Amniotic stem cell (primary cell): ENCODE measurements around the gene GP1BB.

Experiments used
- DNase-seq: peaks from one replicate; lab custom pipeline; 2025; lab: John Stamatoyannopoulos, UW

The GP1BB gene

DNA sequence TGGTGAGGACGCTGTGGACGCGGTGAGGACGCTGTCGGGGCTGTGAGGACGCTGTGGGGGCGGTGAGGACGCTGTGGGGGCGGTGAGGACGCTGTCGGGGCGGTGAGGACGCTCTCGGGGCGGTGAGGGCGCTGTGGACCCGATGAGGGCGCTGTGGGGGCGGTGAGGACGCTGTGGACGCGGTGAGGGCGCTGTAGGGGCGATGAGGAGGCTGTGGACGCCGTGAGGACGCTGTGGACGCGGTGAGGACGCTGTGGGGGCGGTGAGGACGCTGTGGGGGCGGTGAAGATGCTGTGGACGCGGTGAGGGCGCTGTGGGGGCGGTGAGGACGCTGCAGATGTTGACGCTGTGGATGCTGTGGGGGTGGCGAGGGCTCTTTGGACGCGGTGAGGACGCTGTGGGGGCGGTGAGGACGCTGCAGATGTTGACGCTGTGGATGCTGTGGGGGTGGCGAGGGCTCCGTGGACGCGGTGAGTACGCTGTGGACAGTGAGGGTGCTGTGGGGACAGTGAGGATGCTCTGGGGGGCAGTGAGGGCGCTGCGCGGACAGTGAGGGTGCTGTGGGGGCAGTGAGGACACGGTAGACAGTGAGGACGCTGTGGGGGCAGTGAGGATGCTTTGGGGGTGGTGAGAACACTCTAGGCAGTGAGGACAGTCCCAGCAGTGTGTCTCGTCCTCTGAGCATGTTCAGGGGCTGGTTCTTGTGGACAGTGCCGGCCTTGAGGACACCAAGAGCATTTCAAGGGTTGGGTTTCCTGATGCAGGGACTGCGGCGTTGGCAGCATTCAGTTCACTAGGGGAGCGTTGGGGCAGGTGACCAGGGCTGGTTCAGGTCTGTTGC lies 4.2 kb downstream of the GP1BB start:
- DNase-seq = no peak

DNA sequence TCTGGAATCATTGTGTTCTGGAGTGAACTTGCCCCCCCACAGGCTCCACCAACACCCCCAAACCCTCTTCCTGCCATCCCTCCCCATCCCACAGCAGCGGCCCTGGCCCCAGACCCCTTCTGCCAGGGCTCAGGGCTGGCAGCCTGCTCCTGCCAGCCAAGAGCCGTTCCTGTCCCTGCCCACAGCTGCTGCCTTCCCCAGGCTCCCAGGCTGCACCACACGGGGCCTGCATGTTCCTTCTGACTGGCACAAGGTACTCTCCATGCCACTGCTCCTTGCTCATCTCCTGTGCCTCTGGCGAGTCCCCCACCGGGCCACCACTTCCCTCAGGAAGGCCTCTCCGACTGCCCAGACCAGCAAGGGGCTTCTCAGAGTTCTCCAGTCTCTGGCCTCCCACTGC lies 4.9 kb downstream of the GP1BB start:
- DNase-seq = no peak

DNA sequence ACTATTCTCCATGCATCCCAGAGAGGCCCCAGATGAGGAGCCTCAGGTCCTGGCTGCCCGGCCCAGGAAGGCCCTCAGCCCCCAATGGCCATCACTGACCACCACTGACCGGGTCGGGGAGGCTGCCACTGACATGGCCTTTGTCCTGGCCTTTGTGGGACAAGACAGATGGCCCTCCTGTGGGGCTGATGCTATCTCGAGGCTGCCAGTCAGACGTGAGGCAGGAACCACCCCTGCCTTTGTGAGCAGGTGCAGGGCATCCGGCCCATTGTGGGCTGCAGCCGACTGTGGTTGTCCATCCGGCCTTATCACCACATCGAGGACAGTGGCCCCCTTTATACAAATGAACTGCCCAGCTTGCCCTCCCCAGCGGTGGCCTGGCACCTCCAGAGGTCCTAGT lies 5.5 kb downstream of the GP1BB start:
- DNase-seq = no peak

DNA sequence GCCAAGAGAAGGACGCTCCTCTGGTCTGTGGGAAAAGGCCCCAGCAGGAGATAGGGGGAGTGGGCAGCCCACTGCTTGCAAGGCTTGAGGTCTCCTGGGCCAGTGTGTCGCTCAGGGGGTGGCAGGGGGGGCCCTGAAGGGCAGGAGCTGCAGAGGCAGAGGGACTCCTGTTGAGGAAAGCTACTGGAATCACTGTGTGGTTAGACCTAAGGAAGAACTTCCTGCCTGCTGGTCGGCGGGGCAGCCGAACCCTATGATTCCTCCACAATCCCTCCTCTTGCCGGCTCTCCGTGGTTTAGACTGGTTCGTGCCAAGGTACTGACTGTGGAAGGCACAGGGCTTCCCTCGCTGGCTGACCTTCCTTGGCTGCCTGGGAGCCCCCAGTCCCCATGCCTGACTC lies 6.2 kb downstream of the GP1BB start:
- no peak for DNase-seq

DNA sequence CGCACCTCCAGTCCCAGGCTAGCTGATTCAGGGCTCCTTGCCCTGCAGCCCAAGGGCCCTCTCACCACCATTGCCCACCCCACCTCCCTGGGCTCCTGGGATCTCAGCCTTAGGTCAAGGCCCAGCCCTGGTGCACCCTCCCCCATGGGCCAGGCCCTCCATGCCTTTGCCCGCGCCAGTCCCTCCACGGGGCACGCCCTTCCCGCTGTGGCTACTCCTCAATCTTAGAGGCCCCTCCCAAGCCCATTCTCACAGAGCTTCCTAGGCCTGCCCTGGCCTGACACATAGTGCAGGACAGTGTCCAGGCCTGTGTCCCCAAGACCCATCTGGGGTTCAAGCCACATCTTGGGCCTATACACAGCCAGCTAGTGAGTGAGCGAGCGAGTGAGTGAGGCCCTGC lies 6.9 kb downstream of the GP1BB start:
- DNase-seq = no peak

DNA sequence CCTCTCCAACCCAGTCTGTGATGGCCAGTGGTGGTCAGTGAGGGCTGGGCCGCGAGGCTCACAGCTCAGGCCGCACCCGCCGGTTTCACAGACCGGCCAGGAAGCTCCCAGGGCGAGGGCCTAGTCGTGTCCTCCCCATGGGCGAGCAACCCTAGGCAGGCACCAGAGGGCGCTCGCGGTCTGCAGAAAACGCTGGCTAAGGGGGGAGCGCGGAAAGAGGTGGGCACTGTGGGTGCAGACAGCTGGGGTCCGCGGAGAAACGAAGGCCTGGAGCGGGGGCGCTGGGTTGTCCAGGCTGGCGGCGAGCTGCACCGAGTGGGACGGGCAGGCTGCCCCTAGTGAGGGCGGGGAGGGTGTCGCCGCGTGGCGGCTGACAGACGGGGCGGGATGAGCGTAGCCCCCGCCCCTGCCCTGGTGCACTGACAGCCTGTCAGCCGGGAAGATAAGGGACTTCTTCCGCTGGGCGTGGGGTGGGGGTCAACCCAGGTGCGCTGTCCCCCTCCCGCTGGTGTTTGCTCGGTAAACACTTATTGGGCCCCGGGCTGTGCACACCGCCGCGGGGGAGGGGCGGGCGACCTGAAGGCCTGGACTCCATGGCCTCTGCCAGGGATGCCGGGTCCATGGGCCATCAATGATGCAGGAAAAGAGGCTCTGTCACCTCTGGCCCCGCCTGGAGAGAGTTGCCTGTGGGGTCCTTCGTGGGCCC lies 7.5 kb downstream of the GP1BB start:
- DNase-seq = peak; percentile 57

DNA sequence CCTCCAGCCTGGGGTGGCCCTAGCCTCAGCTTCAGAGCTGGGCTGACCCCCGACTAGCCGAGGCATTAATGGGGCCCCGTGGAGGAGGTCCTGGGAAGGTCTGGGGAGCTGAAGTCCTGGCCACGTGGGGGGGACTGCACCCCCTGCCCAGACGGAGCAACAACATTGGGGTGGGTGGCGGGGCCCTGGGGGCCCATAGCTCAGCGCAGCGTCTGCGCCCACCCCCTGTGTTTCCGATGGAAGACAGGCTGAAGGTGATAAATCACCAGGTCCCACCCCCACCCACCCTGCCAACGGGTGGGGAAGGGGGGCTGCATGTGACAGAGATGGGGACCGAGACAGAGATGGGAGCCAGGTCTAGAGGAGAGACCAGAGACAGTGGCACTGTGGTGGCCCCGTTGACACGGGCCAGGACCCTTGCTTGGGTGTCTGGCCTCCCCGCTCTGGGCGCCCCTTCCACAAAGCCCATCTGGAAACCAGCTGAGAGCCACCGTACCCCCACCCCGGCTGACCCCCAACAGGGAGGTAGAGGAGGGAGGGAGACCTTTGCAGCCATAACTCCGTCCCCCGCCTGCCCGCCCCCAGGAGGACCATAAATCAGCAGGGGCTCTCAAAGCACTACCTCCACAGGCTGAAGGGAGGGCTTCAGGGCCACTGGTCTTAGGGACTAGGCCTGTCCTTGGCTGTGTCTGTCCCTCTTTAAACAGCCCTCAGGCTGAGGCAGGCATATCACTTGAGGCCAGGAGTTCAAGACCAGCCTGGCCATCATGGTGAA lies 8.2 kb downstream of the GP1BB start:
- DNase-seq = no peak

DNA sequence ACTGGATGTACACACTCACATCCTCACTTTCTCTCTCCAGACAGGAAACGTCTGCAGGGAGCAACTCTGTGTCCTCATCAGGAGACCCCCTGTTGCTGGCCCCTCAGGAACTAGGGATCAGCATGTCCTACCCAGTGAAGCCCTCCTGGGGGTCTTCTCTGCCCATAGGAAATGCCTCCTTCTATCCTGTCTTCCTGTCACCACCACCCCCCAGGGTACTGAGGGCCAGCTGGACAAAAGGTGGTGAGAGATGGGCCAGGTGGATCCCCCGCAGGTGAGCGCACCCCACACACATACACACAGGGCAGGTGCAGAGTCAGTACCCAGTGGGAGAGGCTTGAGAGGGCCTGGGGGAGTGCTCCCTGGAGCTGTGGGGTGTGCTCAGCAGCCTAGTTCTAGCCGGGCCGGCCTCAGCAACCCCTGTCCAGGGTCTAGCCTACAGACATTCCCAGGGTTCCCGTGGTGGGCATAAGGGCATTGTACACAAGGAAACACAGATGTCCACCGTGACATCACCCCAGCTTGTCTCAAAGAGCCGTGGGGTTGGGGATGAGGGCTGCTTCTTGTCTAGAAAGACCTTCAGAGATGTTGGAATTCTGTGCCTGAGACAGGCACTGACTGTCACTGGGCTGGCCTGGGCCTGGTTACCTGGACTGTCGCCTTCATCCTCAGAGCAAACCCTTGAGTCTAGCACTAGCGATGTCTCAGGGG lies 9.2 kb downstream of the GP1BB start:
- DNase-seq = no peak

DNA sequence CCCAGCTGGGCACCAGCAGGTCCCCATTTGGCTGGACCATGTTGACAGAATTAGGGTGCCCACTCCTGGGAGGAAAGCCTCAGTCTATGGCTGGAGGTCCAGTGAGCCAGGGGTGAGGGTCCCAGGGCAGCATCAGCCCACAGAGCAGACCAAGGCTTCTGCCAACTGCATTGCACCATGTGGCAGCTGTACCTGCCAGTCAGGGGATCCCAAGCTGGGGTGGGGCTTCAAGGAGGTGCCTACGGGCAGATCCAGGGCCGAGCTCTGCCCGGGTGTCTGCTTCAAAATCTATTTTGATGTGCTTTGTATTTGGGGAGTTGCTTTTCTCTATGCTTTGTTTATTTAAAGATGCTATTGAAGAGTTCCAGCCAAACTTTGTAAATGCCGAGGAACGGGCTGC lies 10.4 kb downstream of the GP1BB start:
- no peak for DNase-seq

DNA sequence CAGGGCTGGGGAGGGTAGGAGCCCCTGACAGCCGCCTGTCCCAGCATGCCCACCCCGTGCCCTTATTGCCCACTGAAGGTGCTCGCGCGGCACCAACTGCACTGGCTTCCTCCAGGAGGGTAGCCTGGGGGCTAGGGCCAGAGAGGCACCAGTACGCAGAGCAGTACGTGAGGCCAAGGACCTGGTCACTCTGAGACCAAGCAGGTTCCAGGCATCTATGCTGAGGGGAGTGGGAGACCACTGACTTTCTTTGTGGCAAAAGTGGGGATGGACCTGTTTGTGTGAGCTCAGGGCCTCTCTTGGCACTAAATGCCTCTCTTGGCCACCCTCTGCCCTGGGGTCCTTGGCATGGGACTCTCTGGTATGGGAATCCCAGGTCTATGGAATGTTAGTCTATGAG lies 10.8 kb downstream of the GP1BB start:
- DNase-seq = no peak

DNA sequence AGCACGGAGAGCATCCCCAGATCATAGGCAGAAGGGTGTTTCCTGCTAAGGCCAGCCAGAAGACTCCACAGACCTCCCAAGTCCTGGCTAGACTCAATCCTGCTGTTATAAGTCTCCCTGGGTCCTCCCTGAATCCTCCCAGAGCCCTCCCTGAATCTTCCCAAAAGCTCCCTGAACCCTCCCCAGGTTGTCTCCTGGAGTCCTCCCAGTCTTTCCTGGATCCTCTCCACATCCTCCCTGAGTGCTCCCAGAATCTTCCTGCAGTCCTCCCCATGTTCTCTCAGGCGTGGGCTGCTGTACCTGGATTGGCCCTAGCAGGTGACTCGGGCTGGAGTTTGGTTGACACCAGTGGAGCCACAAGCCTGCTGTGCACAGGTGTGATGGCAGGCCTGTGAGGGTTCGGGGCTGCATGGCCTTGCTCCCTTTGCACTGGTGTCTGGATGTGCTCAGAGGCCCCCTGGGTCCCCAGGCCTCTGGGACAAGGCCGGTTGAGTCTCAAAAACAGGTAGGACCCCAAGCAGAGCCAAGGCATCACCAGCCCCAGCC lies 11.6 kb downstream of the GP1BB start:
- DNase-seq = no peak

DNA sequence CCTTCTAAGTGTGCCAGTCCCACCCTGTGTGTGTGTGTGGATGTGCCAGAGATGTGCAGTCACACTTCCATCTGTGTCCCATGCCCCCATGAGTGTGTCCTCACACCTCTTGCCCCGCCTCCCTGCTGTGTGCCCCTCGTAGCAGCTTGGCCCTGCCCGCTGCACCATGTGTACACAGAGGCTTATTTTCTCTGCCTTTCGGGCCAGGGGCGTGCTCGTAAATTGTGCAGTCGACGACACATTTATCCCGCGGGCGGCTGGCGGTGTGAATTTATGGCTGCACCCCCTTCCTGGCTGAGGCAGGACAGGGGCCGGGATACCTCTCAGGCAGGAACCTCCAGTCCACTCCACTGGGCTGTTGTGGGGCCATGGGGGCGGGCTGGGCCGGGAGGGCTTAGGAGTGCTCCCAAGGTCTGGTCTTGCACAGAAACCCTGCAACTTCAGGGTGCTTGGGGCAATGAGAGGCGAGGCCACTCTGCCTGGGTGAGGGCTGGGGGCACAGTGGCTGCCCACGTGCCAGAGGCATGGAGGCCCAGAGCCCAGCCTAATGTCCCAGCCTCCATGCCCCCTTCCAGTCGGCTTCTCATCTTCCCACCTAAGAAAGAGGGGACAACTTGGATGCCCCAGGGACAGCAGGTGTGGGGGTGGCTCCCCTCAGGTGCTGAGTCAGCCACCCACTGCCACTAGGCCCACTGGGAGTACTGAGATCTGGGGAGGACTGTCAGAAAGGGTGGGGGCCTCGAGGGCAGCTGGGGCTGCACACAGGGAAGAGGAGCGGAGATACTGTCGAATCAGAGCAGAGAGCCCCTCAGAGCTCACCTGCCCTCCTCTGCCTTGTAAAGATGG lies 12.5 kb downstream of the GP1BB start:
- no peak for DNase-seq

DNA sequence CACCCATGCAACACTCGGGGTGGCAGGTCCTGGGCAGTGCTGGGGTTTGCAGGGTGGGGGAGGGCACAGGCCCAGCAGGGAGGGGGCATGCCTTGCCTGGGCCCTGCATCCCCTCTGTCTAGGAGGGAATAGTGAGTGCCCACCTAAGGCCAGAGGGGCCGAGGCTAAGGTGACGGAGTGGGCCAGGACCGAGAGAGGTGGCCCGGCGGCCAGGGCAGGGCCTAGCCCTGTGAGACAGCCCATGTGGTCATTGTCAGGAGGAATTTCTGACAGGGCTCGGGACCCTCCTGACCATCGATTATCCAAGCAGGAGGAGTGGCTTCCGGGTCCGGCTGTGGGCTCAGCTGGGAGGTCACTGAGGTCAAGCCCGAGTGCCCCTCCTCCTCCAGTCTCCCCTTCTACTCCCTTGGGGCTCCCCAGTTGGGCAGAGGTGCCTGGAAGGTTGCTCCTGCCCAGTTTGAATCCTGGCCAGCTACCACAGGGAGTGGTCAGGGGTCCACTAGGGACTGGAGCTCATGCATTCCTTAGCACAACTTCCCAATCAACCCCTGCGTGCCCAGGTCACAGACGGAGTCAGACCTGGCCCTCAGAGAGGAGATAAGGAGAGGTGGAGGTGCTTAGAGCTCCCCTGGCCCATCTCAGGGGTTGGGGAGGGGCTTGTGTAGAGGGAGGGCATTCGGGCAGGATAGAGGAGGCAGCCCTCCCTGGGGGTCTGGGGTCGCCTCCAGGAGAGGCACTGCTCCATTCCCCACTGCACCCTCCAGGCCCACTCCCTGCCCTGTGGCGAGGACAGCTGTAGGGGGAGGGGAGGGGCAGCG lies 14.7 kb downstream of the GP1BB start:
- DNase-seq = no peak

DNA sequence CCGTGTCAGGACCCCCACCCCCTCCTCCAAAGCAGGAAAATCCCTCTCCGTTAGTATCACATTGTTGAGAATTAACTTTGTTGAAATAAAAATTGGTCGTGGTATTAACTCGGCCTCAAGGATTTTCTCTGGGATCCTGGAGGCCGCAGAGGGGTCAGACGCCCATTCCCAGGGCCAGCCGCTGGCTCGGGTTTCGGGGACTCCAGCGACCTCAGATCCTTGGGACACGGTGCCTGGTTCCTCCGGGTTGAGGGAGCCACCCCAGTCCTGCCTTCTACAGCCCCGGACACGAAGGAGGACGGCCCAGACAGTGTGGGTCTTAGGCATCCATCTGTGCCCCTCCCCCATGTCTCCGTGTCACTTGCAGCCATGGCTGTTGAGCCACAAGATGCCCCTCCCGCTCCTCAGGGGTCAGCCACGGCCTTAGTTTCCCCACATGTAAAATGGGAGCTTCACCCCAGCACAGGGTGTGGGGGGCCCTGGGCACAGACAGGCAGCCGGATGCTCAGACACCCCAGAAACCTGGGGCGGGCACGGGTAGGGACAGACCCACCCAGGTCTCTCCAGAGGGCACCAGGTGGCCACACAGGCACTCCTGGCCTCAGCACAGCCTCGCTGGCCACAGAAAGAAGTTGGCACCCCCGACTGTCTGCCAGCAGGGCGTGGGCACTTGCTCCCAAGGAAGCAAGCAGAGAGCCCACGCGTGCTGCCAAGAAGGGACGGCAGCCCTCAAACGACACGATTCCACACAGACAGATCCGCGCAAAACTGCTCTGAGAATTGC lies 15.5 kb downstream of the GP1BB start:
- no peak for DNase-seq

DNA sequence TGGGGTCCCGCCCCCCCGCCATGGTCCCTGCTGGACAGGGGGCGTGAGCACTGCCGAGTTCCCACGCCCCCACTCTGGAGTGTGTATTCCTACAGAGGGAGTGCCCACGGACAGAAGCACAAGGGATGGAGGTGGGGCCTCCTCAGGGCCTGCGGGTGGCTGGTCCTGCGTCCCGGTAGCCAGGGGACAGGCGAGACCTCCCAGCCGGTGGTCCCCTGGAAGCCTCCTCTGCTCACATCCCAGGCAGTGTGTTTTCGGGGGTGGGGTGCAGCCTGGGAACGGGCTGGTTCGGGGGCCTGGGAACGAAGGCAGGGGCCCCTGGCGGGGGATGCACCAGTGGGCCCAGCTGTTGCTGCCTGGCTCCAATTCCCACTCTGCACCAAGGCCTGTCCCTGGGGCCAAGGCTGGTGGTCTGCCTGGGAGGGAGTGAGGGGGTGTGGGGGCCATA lies 16.1 kb downstream of the GP1BB start:
- no peak for DNase-seq

DNA sequence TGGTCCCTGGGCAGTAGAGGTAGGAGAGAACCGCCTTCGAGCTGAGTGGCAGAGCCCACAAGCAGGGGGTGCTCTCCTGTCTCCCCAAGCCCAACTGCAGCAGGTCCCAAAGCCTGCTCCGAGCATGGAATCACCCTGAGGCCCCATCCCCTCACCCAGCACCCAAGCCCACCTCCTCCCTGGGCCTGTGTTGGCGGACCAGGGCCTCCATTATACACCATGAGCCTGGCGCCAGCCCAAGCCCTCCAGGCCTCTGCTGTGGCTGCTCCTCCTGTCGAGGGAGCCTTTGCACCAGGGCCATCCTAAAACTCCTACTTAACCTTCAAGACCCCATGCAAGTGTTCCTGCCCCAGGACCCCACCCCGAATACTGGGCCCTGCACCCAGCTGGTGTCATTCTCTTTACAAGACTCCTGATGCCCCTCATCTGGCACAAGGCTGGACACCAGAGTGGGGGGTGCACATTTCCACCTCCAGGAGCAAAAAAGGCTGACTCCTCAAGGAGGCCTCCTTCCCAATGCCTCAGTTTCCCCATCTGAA lies 16.6 kb downstream of the GP1BB start:
- no peak for DNase-seq

DNA sequence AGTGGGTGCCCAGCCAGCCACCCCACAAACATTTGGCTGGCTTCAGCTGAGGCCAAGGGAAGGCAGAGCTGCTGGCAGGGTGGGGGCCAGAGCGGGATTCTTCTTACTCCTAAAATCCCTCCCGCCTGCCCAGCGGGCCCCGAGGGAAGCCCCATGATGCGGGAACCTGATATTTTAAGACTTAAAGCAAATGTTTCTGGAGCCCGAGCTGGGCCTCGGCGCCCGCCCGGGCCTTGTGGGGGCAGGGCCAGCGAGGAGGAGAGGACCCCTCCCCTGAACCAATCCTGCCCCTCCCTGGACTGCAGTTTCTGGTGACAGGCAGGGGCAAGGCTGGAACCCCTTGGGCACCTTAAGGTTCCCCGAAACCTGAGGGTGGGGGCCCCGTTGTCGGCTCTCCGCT lies 17.2 kb downstream of the GP1BB start:
- DNase-seq = no peak

DNA sequence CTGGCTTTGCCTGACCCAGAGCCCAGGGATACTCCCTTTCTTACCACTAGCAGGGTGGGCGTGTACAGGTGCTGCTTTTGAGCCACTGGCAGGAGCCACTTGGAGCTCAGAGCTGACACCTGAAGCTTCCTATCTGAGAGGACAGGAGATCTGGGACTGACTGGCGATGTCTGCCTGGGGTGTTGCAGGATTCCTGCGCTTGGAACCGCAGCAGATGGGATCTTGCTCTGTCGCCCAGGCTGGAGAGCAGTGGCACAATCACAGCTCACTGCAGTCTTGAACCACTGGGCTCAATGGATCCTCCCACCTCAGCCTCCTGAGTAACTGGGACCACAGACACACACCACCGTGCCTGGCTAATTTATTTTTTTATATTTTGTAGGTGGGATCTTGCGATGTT lies 17.7 kb downstream of the GP1BB start:
- no peak for DNase-seq
